Measurements from ENCODE around the gene MYCBP2. TPM values are rescaled to one million over a fixed set of nuclear protein-coding genes. Genes with fewer than 3 reads are reported as not detected.

The MYCBP2 gene
- total RNA-seq, 1 experiment from 2014 or later: 55.6 TPM

- Histone ChIP-seq H4K20me1 (ENCODE audit: insufficient read depth) (no peaks in the 10 kb centered on the region), H3K4me3 (no peak overlapping the region), H3K79me2 (ENCODE audit: low read depth) (no peaks in the 10 kb centered on the region), H3K9me3 (ENCODE audit: insufficient read depth, low read depth) (no peaks in the 10 kb centered on the region), H2AFZ (no peak overlapping the region), H3K9me2 (ENCODE audit: insufficient read depth) (peaks cover 3% of the 10 kb centered on the region; the same call in 1 of the 2 replicates), H3K36me3 (ENCODE audit: low read depth) (peaks cover 13% of the 10 kb centered on the region; the same call in 1 of the 2 replicates), H3K4me1 (replicated peaks; ENCODE audit: insufficient read depth) (0 out of 2 replicates have a peak, but pooled peaks cover 1% of the 10 kb centered on the region), H3K27ac (no peak overlapping the region), H3K4me2 (no peak overlapping the region), H3F3A (ENCODE audit: insufficient read depth, low read depth) (no peaks in the 10 kb centered on the region; the same call in 1 of the 2 replicates), H3K27me3 (ENCODE audit: insufficient read depth, low read depth) (no peaks in the 10 kb centered on the region)
- no TSS peak for BruUV-seq (replicated peaks)
- no peak for DNase-seq
- intact Hi-C loops (cut with micrococcal nuclease; ENCODE audit: unreplicated experiment): no loop called here
- CTCF ChIA-PET: no interaction called here
- POLR2A ChIA-PET (ENCODE audit: unreplicated experiment): no interaction called here
- no peak for TF ChIP-seq EZH2 (IDR thresholded peaks at IDR 0.05; ENCODE audit: low read depth)
- TF ChIP-seq, protein P1, sequence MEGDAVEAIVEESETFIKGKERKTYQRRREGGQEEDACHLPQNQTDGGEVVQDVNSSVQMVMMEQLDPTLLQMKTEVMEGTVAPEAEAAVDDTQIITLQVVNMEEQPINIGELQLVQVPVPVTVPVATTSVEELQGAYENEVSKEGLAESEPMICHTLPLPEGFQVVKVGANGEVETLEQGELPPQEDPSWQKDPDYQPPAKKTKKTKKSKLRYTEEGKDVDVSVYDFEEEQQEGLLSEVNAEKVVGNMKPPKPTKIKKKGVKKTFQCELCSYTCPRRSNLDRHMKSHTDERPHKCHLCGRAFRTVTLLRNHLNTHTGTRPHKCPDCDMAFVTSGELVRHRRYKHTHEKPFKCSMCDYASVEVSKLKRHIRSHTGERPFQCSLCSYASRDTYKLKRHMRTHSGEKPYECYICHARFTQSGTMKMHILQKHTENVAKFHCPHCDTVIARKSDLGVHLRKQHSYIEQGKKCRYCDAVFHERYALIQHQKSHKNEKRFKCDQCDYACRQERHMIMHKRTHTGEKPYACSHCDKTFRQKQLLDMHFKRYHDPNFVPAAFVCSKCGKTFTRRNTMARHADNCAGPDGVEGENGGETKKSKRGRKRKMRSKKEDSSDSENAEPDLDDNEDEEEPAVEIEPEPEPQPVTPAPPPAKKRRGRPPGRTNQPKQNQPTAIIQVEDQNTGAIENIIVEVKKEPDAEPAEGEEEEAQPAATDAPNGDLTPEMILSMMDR (conservative IDR thresholded peaks at IDR 0.05): no peak
Observed at GRCh38 chr13:77285098-77285497, 41.8 kb downstream of the MYCBP2 start.

- intact Hi-C loops (cut with micrococcal nuclease; ENCODE audit: unreplicated experiment): no loop called here
Observed at GRCh38 chr13:77274126-77274525, 52.8 kb downstream of the MYCBP2 start.

DNA sequence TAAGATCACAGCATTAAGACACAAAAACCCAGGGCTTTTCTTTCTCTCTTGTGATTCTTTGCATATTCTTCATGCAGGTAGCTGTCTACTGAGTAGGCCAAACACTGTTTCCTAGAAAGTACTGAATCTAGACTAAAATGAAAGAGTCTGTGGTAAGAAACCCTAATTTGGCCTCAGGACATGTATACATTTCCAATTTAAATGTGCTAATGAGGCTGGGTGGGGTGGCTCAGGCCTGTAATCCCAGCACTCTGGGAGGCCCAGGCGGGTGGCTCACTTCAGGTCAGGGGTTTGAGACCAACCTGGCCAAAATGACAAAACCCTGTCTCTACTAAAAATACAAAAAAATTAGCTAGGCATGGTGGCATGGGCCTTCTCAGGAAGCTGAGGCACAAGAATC is 57.8 kb downstream of the MYCBP2 start:
- no TSS peak for BruUV-seq (replicated peaks)
- intact Hi-C loops (cut with micrococcal nuclease; ENCODE audit: unreplicated experiment): no loop called here
- H3K27me3 ChIP-seq (ENCODE audit: insufficient read depth, low read depth): no peaks in the 10 kb centered on the region
- peaks cover 19% of the 10 kb centered on the region for H3K36me3 ChIP-seq (ENCODE audit: low read depth)
- ChIA-PET POLR2A (ENCODE audit: unreplicated experiment) (no interaction called here), CTCF (no interaction called here)
- no peak overlapping the region for H3K4me2 ChIP-seq
- H3K27ac ChIP-seq: no peak overlapping the region
- TF ChIP-seq EZH2 (IDR thresholded peaks at IDR 0.05; ENCODE audit: low read depth): no peak
- TF ChIP-seq, protein P1 (conservative IDR thresholded peaks at IDR 0.05): no peak
- no peaks in the 10 kb centered on the region for H3K9me3 ChIP-seq (ENCODE audit: insufficient read depth, low read depth)
- H3K4me3 ChIP-seq: no peak overlapping the region
- H3K9me2 ChIP-seq (ENCODE audit: insufficient read depth): no peaks in the 10 kb centered on the region
- DNase-seq: no peak
- no peak overlapping the region for H2AFZ ChIP-seq
- H4K20me1 ChIP-seq (ENCODE audit: insufficient read depth): no peaks in the 10 kb centered on the region; the same call in none of the 2 replicates
- no peaks in the 10 kb centered on the region for H3F3A ChIP-seq (ENCODE audit: insufficient read depth, low read depth)
- H3K79me2 ChIP-seq (ENCODE audit: low read depth): no peaks in the 10 kb centered on the region
- H3K4me1 ChIP-seq (replicated peaks; ENCODE audit: insufficient read depth): no peaks in the 10 kb centered on the region

More at GRCh38 chr13:77274126-77274525, 52.8 kb downstream of the MYCBP2 start:
- Histone ChIP-seq H3K27ac (no peak overlapping the region), H2AFZ (no peak overlapping the region), H3K4me2 (no peak overlapping the region), H3K79me2 (ENCODE audit: low read depth) (no peaks in the 10 kb centered on the region), H3K9me3 (ENCODE audit: insufficient read depth, low read depth) (no peaks in the 10 kb centered on the region), H3F3A (ENCODE audit: insufficient read depth, low read depth) (no peaks in the 10 kb centered on the region), H3K27me3 (ENCODE audit: insufficient read depth, low read depth) (no peaks in the 10 kb centered on the region), H3K36me3 (ENCODE audit: low read depth) (peaks cover 19% of the 10 kb centered on the region), H3K4me3 (no peak overlapping the region), H3K4me1 (replicated peaks; ENCODE audit: insufficient read depth) (no peaks in the 10 kb centered on the region), H4K20me1 (ENCODE audit: insufficient read depth) (no peaks in the 10 kb centered on the region; the same call in none of the 2 replicates), H3K9me2 (ENCODE audit: insufficient read depth) (no peaks in the 10 kb centered on the region)
- no TSS peak for BruUV-seq (replicated peaks)
- POLR2A ChIA-PET (ENCODE audit: unreplicated experiment): no interaction called here
- CTCF ChIA-PET: no interaction called here
- TF ChIP-seq, protein P1 (conservative IDR thresholded peaks at IDR 0.05): no peak
- no peak for TF ChIP-seq EZH2 (IDR thresholded peaks at IDR 0.05; ENCODE audit: low read depth)
- no peak for DNase-seq
